Ascending aorta (tissue), 2 donors: ENCODE results near the gene TAS2R9. TPM values are rescaled to one million over a fixed set of nuclear protein-coding genes. Genes with fewer than 3 reads are reported as not detected.

Source experiments
- DNase-seq, 2 donors: peaks; one replicate each; pipeline ENCODE4 v3.0.0-alpha.2; 2019; ENCODE audit warnings: low spot score in 2 of 2
- H3K27ac ChIP-seq, 2 donors: fragments of 200-600 bp; sonication (generic); one replicate each; pipeline ENCODE4 v1.5.1; 2016 to 2017; ENCODE audit warnings: mild to moderate bottlenecking in 1 of 2
- H3K27me3 ChIP-seq: fragments of 200-600 bp; sonication (generic); one replicate; pipeline ENCODE4 v1.5.1; 2017
- H3K36me3 ChIP-seq, 2 donors: fragments of 200-600 bp; sonication (generic); one replicate each; pipeline ENCODE4 v1.5.1; 2016
- H3K4me1 ChIP-seq, 2 donors: fragments of 200-600 bp; sonication (generic); one replicate each; pipeline ENCODE4 v1.5.1; 2016 to 2017; ENCODE audit warnings: mild to moderate bottlenecking in 1 of 2
- H3K4me3 ChIP-seq, 2 donors: fragments of 200-600 bp; sonication (generic); one replicate each; pipeline ENCODE4 v1.5.1; 2016 to 2017; ENCODE audit warnings: mild to moderate bottlenecking in 1 of 2
- H3K9me3 ChIP-seq, 2 donors: fragments of 200-600 bp; sonication (generic); one replicate each; pipeline ENCODE4 v1.5.1; 2016
- CTCF ChIP-seq, 3 experiments: fragments of 200-600 bp in 2 of 3; fragments of 450-650 bp in 1 of 3; sonication (generic) in 2 of 3; IDR thresholded peaks; one replicate each; pipeline ENCODE4 v1.5.1; 2016 to 2019; ENCODE audit warnings: antibody characterized with exemption in 3 of 3, mild to moderate bottlenecking in 1 of 3, moderate library complexity in 1 of 3
- intact Hi-C: fragments of 100-400 bp; cut with DNase I; formaldehyde crosslinking; loops from one replicate; pipeline ENCODE4 v1.15.1; 2023
- total RNA-seq: library from RNA; depleted of rRNA; stranded (reverse); fragments of >200 nt; gene quantifications from one replicate; pipeline ENCODE4 v1.1.0, GENCODE V29; 2016

TAS2R9 gene
- not detected for total RNA-seq

DNA sequence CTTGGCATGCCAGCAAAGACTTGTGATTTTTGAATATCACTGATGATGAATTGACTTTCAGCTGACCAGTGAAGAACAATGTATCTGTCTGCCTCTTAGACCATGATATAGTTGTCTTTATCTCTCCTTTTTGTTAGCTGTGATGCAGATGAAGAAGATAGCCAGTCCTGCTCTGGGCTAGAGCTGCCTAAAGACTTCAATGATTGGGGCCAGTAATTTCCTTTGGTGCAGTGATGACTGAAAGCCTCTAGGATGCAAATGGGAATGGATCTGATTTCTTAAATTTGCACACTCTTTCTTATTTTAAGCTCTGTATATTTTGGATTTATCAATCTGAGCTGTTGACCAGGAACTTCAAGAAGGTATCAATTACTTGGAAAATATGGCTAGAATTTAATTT lies at the start of gene TAS2R9:
Gene TAS2R9, minus strand, starts transcription at position 101 of the 400 bp plus-strand sequence. Its CDS starts 93 bp downstream, at position 8.
- Histone ChIP-seq H3K36me3 (no peaks in the 10 kb centered on the region), H3K27me3 (no peaks in the 10 kb centered on the region), H3K9me3 (no peaks in the 10 kb centered on the region), H3K27ac (no peak within 1 kb of the TSS), H3K4me3 (no peak within 1 kb of the TSS), H3K4me1 (no peaks in the 10 kb centered on the region)
- no peak for TF ChIP-seq CTCF (IDR thresholded peaks at IDR 0.05)
- intact Hi-C loops = no loop called here
- no peak for DNase-seq

DNA sequence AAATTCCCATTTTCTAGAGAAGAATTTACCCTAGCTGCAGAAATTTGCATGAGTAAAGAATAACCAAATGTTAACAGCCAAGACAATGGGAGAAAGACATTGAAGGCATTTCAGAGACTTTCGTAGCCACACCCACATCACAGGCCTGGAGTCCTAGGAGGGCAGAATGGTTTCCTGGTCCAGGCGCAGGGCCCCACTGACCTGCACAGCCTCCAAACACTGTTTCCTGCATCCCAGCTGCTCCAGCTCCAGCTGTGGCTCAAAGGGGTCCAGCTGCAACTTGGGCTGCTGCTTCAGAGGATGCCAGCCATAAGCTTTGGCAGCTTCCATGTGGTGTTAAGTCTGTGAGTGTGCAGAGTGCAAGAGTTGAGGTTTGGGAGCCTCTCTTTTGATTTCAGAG lies 45.8 kb upstream of the TAS2R9 start:
- DNase-seq = no peak
- Histone ChIP-seq H3K36me3 (peaks cover 0 to 21% of the 10 kb centered on the region in 2 donors), H3K27ac (no peak overlapping the region), H3K27me3 (no peaks in the 10 kb centered on the region), H3K4me3 (no peak overlapping the region), H3K9me3 (peaks cover 0 to 18% of the 10 kb centered on the region in 2 donors), H3K4me1 (no peaks in the 10 kb centered on the region)
- no peak for TF ChIP-seq CTCF (IDR thresholded peaks at IDR 0.05)
- intact Hi-C loops = no loop called here

DNA sequence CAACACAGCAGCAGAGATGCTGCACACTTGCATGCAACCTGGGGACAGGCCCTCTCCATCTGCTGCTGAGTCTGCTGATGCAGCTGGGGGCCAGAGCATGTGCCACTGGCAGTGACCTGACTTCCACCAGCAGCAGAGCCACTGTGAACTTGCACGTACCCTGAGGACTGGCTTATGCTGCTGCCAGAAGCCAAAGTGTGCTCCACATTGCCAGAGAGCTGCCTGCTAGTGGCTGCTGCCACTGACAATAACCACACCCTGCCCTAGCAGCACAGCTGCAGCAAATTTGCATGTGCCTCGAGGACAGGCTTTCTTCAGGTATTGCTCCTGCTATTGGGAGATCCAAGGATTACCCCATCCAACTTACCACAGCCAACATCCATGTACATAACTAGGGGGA lies 43.8 kb upstream of the TAS2R9 start:
- TF ChIP-seq CTCF (IDR thresholded peaks at IDR 0.05) = no peak
- Histone ChIP-seq H3K4me1 (no peaks in the 10 kb centered on the region), H3K9me3 (peaks cover 0 to 18% of the 10 kb centered on the region in 2 donors), H3K27ac (no peak overlapping the region), H3K27me3 (no peaks in the 10 kb centered on the region), H3K36me3 (peaks cover 0 to 15% of the 10 kb centered on the region in 2 donors), H3K4me3 (no peak overlapping the region)
- intact Hi-C loops = no loop called here
- DNase-seq = no peak

GRCh38 chr12:10851243-10851858 lies 41.4 kb upstream of the TAS2R9 start:
- Histone ChIP-seq H3K9me3 (peaks cover 0 to 5% of the 10 kb centered on the region in 2 donors), H3K4me1 (no peaks in the 10 kb centered on the region), H3K4me3 (no peak overlapping the region), H3K27ac (no peak overlapping the region), H3K27me3 (no peaks in the 10 kb centered on the region), H3K36me3 (peaks cover 0 to 8% of the 10 kb centered on the region in 2 donors)
- no peak for DNase-seq
- TF ChIP-seq CTCF (IDR thresholded peaks at IDR 0.05) = no peak
- intact Hi-C loops = no loop called here

DNA sequence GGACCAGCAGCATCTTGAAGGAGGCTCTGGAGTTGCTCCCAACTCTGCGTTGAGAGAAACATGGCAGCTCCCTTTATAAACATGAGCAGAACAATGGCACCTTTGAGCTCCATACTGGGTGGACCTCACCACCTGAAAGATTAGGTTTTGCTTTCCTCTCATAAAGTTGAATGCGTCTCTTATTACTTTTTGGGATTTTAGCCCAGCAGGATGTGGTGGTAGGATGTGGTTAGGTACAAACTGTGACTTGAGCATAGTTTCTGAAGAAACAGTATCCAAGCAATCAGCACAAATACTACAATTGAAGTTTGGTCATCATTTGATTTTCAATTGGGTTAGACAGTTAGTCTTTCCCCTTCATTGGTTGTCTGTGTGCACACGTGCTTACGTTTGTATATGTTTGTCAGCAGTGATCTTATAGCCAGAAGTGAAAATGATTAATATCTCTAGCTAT lies 39.5 kb upstream of the TAS2R9 start, which contains the start of gene PRR4:
Gene PRR4, minus strand, starts transcription at position 51 of the 454 bp plus-strand sequence. Its CDS starts 38 bp downstream, at position 13.
- Histone ChIP-seq H3K4me3 (no peak within 1 kb of the TSS), H3K9me3 (no peaks in the 10 kb centered on the region), H3K27ac (no peak within 1 kb of the TSS), H3K36me3 (no peaks in the 10 kb centered on the region), H3K4me1 (no peaks in the 10 kb centered on the region), H3K27me3 (no peaks in the 10 kb centered on the region)
- DNase-seq = no peak
- intact Hi-C loops = no loop called here
- TF ChIP-seq CTCF (IDR thresholded peaks at IDR 0.05) = no peak
